ENCODE results near the gene SMIM35. TPM values are rescaled to one million over a fixed set of nuclear protein-coding genes. Genes with fewer than 3 reads are reported as not detected.

The SMIM35 gene
- total RNA-seq, 4 donors from 2014 or later, result not detected

GRCh38 chr11:118095493-118095892, 8.7 kb upstream of the SMIM35 start:
- Histone ChIP-seq H3K4me1 (peaks cover 0 to 18% (median 3%) of the 10 kb centered on the region in 4 donors), H3K9me3 (no peaks in the 10 kb centered on the region), H3K27ac (no peak overlapping the region), H3K36me3 (no peaks in the 10 kb centered on the region), H3K4me3 (no peak overlapping the region), H3K27me3 (no peaks in the 10 kb centered on the region)
- TF ChIP-seq POLR2AphosphoS5 (IDR thresholded peaks at IDR 0.05), result no peak
- no peak for TF ChIP-seq EP300 (IDR thresholded peaks at IDR 0.05; ENCODE audit: low read depth)
- TF ChIP-seq CTCF (IDR thresholded peaks at IDR 0.05), result no peak
- no peak for TF ChIP-seq POLR2A (IDR thresholded peaks at IDR 0.05)
- in situ Hi-C loops (cut with MboI; ENCODE audit: low pct_ligation_motif_present in 1 of 4, low pct_unique_long_range_greater_than_20kb in 1 of 4, low sequenced_read_pairs in 3 of 4), result no loop called here
- intact Hi-C loops (cut with DNase I; ENCODE audit: low total_unique reads), result no loop called here
- no peak for DNase-seq
- 85 to 88% methylated on average over 2 to 4 of the region's 4 CpGs for WGBS, 2 donors (ENCODE audit: low coverage in 1 of 2)

GRCh38 chr11:118092907-118093571, 6.3 kb upstream of the SMIM35 start:
- no peak for TF ChIP-seq POLR2AphosphoS5 (IDR thresholded peaks at IDR 0.05)
- no peak for TF ChIP-seq POLR2A (IDR thresholded peaks at IDR 0.05)
- Histone ChIP-seq H3K36me3 (no peaks in the 10 kb centered on the region), H3K9me3 (no peaks in the 10 kb centered on the region), H3K4me3 (no peak overlapping the region), H3K27ac (no peak overlapping the region), H3K27me3 (no peaks in the 10 kb centered on the region), H3K4me1 (peaks cover 0 to 31% (median 3%) of the 10 kb centered on the region in 4 donors)
- intact Hi-C loops (cut with DNase I; ENCODE audit: low total_unique reads), result no loop called here
- in situ Hi-C loops (cut with MboI; ENCODE audit: low pct_ligation_motif_present in 1 of 4, low pct_unique_long_range_greater_than_20kb in 1 of 4, low sequenced_read_pairs in 3 of 4), result no loop called here
- no peak for DNase-seq
- 83% methylated on average over 6 of the region's 8 CpGs; no CpG with 5 or more reads in 1 of the 2 donors for WGBS, 2 donors (ENCODE audit: low coverage in 1 of 2)

DNA sequence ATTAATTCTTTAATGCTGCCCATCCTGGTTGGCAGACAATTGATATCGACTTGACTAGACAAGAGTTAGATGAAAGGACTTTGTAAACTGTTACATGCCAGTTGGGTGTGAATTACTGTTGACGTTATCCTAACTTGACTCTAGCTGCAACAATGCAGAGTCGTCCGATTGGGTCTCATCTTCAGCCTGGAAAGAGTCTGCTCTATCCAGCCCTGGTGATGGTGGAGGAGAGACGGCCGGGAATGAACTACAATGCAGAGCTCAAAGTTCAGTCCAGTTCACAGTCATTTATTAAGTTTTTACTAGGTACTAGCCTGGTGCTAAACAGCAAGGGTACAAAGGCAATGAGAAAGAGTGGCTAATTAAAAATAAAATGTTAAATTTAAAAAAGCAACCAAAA, 4.9 kb upstream of the SMIM35 start:
- DNase-seq, result no peak
- H3K27ac ChIP-seq, result no peak overlapping the region
- no peaks in the 10 kb centered on the region for H3K27me3 ChIP-seq
- in situ Hi-C loops (cut with MboI; ENCODE audit: low pct_ligation_motif_present in 1 of 4, low pct_unique_long_range_greater_than_20kb in 1 of 4, low sequenced_read_pairs in 3 of 4), result no loop called here
- H3K9me3 ChIP-seq, result no peaks in the 10 kb centered on the region
- H3K36me3 ChIP-seq, result peaks cover 0 to 5% (median 0%) of the 10 kb centered on the region in 4 donors
- peaks cover 0 to 44% (median 8%) of the 10 kb centered on the region in 4 donors for H3K4me1 ChIP-seq
- no peak for TF ChIP-seq POLR2A (IDR thresholded peaks at IDR 0.05)
- WGBS, 2 donors (ENCODE audit: low coverage in 1 of 2), result 43 to 67% methylated on average over 2 to 6 of the region's 6 CpGs
- no peak overlapping the region for H3K4me3 ChIP-seq
- intact Hi-C loops (cut with DNase I; ENCODE audit: low total_unique reads), result no loop called here

DNA sequence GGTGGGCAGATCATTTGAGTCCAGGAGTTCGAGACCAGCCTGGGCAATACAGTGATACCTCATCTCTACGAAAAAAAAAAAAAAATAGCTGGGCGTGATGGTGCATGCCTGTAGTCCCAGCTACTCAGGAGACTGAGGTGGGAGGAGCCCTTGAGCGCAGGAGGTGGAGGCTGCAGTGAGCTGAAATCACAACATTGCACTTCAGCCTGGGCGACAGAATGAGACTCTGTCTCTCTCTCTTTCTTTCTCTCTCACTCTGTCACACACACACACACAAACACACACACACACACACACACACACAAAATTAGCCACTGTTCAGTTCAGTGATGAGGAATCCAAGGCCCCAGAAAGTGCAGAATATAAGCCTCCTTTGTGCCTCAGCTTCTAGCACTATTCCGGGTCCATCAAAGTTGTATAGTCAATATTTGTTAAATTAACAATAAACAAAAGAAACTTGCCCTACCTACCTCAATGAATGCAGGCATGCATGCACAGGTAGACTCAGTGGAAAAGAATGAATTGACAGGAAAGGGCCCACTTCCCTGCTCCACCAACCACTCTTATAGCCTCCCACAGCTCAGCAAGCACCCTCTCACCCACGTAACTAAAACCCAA, 3.9 kb upstream of the SMIM35 start:
- TF ChIP-seq EP300 (IDR thresholded peaks at IDR 0.05; ENCODE audit: low read depth), result no peak
- no peak for TF ChIP-seq POLR2AphosphoS5 (IDR thresholded peaks at IDR 0.05)
- TF ChIP-seq POLR2A (IDR thresholded peaks at IDR 0.05), result no peak
- TF ChIP-seq CTCF (IDR thresholded peaks at IDR 0.05), result no peak
- peaks cover 0 to 5% (median 0%) of the 10 kb centered on the region in 4 donors for H3K36me3 ChIP-seq
- 48 to 62% methylated on average over 2 to 7 of the region's 7 CpGs for WGBS, 2 donors (ENCODE audit: low coverage in 1 of 2)
- H3K4me3 ChIP-seq, result no peak overlapping the region
- H3K27me3 ChIP-seq, result no peaks in the 10 kb centered on the region
- H3K9me3 ChIP-seq, result no peaks in the 10 kb centered on the region
- DNase-seq, result no peak
- intact Hi-C loops (cut with DNase I; ENCODE audit: low total_unique reads) (no loop called here), in situ Hi-C loops (cut with MboI; ENCODE audit: low pct_ligation_motif_present in 1 of 4, low pct_unique_long_range_greater_than_20kb in 1 of 4, low sequenced_read_pairs in 3 of 4) (no loop called here)
- no peak overlapping the region for H3K27ac ChIP-seq
- peaks cover 0 to 49% (median 8%) of the 10 kb centered on the region in 4 donors for H3K4me1 ChIP-seq

GRCh38 chr11:118088531-118088930, 1.8 kb upstream of the SMIM35 start:
- H3K36me3 ChIP-seq, result peaks cover 0 to 5% (median 0%) of the 10 kb centered on the region in 4 donors
- DNase-seq, result peak; percentile 63
- 17 to 37% methylated on average over 1 to 4 of the region's 4 CpGs for WGBS, 2 donors (ENCODE audit: low coverage in 1 of 2)
- H3K27ac ChIP-seq, result peak overlapping the region; percentile 25 to 58 (median 44)
- H3K4me3 ChIP-seq, result no peak overlapping the region
- H3K27me3 ChIP-seq, result no peaks in the 10 kb centered on the region
- intact Hi-C loops (cut with DNase I; ENCODE audit: low total_unique reads) (no loop called here), in situ Hi-C loops (cut with MboI; ENCODE audit: low pct_ligation_motif_present in 1 of 4, low pct_unique_long_range_greater_than_20kb in 1 of 4, low sequenced_read_pairs in 3 of 4) (no loop called here)
- H3K9me3 ChIP-seq, result no peaks in the 10 kb centered on the region
- peak in 1 of 3 donors; percentile 13 for TF ChIP-seq POLR2AphosphoS5 (IDR thresholded peaks at IDR 0.05)
- no peak for TF ChIP-seq EP300 (IDR thresholded peaks at IDR 0.05; ENCODE audit: low read depth)
- peaks cover 4 to 69% (median 20%) of the 10 kb centered on the region in 4 donors for H3K4me1 ChIP-seq

All from transverse colon (tissue), 4 donors.